ENCODE measurements around the gene EVI2B. TPM values are rescaled to one million over a fixed set of nuclear protein-coding genes. Genes with fewer than 3 reads are reported as not detected.

EVI2B gene
- total RNA-seq, 1 donor from 2014 or later, result 11.0 TPM

- Histone ChIP-seq H3K4me3 (no peak overlapping the region), H3K4me1 (no peaks in the 10 kb centered on the region), H3K27me3 (no peaks in the 10 kb centered on the region), H3K36me3 (no peaks in the 10 kb centered on the region), H3K27ac (no peak overlapping the region), H3K9me3 (no peaks in the 10 kb centered on the region)
- no peak for DNase-seq (ENCODE audit: extremely low spot score in 2 of 2)
- TF ChIP-seq POLR2AphosphoS5 (IDR thresholded peaks at IDR 0.05; ENCODE audit: insufficient read depth in 1 of 2, low read depth in 1 of 2) (no peak), POLR2A (IDR thresholded peaks at IDR 0.05) (no peak)
- intact Hi-C loops (cut with DNase I), result no loop called here
These were observed 4.3 kb downstream of the EVI2B start for GRCh38 chr17:31309556-31309955.

GRCh38 chr17:31308372-31309334 lies 5.2 kb downstream of the EVI2B start:
- intact Hi-C loops (cut with DNase I), result no loop called here
- H3K9me3 ChIP-seq, result no peaks in the 10 kb centered on the region
- TF ChIP-seq POLR2AphosphoS5 (IDR thresholded peaks at IDR 0.05; ENCODE audit: insufficient read depth in 1 of 2, low read depth in 1 of 2), result no peak
- no peak for TF ChIP-seq POLR2A (IDR thresholded peaks at IDR 0.05)
- no peak for TF ChIP-seq CTCF (IDR thresholded peaks at IDR 0.05)
- H3K4me3 ChIP-seq, result no peak overlapping the region
- H3K27ac ChIP-seq, result no peak overlapping the region
- no peaks in the 10 kb centered on the region for H3K27me3 ChIP-seq
- no peak for DNase-seq (ENCODE audit: extremely low spot score in 2 of 2)
- H3K4me1 ChIP-seq, result no peaks in the 10 kb centered on the region
- H3K36me3 ChIP-seq, result no peaks in the 10 kb centered on the region

GRCh38 chr17:31307640-31308039 lies 6.2 kb downstream of the EVI2B start:
- H3K9me3 ChIP-seq, result no peaks in the 10 kb centered on the region
- H3K4me3 ChIP-seq, result no peak overlapping the region
- intact Hi-C loops (cut with DNase I), result no loop called here
- H3K4me1 ChIP-seq, result no peaks in the 10 kb centered on the region
- H3K36me3 ChIP-seq, result no peaks in the 10 kb centered on the region
- H3K27me3 ChIP-seq, result no peaks in the 10 kb centered on the region
- no peak overlapping the region for H3K27ac ChIP-seq
- TF ChIP-seq CTCF (IDR thresholded peaks at IDR 0.05), result no peak
- no peak for TF ChIP-seq POLR2A (IDR thresholded peaks at IDR 0.05)
- no peak for TF ChIP-seq POLR2AphosphoS5 (IDR thresholded peaks at IDR 0.05; ENCODE audit: insufficient read depth in 1 of 2, low read depth in 1 of 2)
- DNase-seq (ENCODE audit: extremely low spot score in 2 of 2), result no peak

GRCh38 chr17:31299624-31300023 lies 14.2 kb downstream of the EVI2B start:
- Histone ChIP-seq H3K36me3 (no peaks in the 10 kb centered on the region), H3K27ac (no peak overlapping the region), H3K4me1 (no peaks in the 10 kb centered on the region), H3K27me3 (no peaks in the 10 kb centered on the region), H3K9me3 (no peaks in the 10 kb centered on the region), H3K4me3 (no peak overlapping the region)
- DNase-seq (ENCODE audit: extremely low spot score in 2 of 2), result no peak
- intact Hi-C loops (cut with DNase I), result no loop called here
- TF ChIP-seq CTCF (IDR thresholded peaks at IDR 0.05), result no peak
- TF ChIP-seq POLR2AphosphoS5 (IDR thresholded peaks at IDR 0.05; ENCODE audit: insufficient read depth in 1 of 2, low read depth in 1 of 2), result no peak
- no peak for TF ChIP-seq POLR2A (IDR thresholded peaks at IDR 0.05)

- no peak for TF ChIP-seq POLR2AphosphoS5 (IDR thresholded peaks at IDR 0.05; ENCODE audit: insufficient read depth in 1 of 2, low read depth in 1 of 2)
- TF ChIP-seq CTCF (IDR thresholded peaks at IDR 0.05), result no peak
- TF ChIP-seq POLR2A (IDR thresholded peaks at IDR 0.05), result no peak
- no peaks in the 10 kb centered on the region for H3K36me3 ChIP-seq
- H3K27me3 ChIP-seq, result no peaks in the 10 kb centered on the region
- H3K4me1 ChIP-seq, result no peaks in the 10 kb centered on the region
- intact Hi-C loops (cut with DNase I), result no loop called here
- H3K27ac ChIP-seq, result no peak within 1 kb of the TSS
- no peaks in the 10 kb centered on the region for H3K9me3 ChIP-seq
- H3K4me3 ChIP-seq, result no peak within 1 kb of the TSS
- DNase-seq (ENCODE audit: extremely low spot score in 2 of 2), result no peak
These were observed 16.8 kb downstream of the EVI2B start, which contains the start of gene OMG for GRCh38 chr17:31297090-31297489. Gene OMG (minus strand): TSS chr17:31297239. CDS start chr17:31296331, 908 bp downstream.

All from vagina (tissue), 2 donors.